Measurements from ENCODE around the gene XPNPEP2.

Gene XPNPEP2

DNA sequence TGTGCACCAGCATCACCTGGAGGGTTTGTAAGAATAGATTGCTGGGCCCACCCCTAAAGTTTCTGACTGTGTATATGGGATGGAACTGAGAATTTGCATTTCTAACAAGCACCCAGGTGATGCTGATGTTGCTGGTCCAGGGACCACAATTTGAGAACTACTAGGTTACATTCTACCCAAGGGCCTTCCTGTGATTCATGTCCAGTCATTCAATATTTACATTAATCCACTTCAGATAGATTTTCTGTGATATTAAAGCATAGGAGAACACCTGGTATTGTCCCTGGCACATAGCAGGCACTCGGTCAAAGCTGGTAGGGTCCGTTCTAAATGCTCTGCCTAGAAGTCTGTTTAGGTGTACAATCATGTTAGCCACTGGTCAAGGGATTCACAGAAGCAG lies 19.5 kb upstream of the XPNPEP2 start:
- Histone ChIP-seq H3K4me3 (ENCODE audit: low read length in 2 of 2) (no peak overlapping the region), H3K9me3 (ENCODE audit: control insufficient read depth in 2 of 2, low read length in 2 of 2) (no peaks in the 10 kb centered on the region), H3K36me3 (ENCODE audit: control insufficient read depth in 2 of 2, insufficient read depth in 2 of 2, low read length in 2 of 2) (no peaks in the 10 kb centered on the region), H3K27ac (ENCODE audit: low read depth in 2 of 2, low read length in 2 of 2) (no peak overlapping the region), H3K9ac (ENCODE audit: low read depth in 1 of 2, low read length in 2 of 2) (no peak overlapping the region), H3K27me3 (ENCODE audit: control insufficient read depth in 2 of 2, insufficient read depth in 2 of 2, low read length in 2 of 2) (peaks cover 0 to 9% of the 10 kb centered on the region in 2 donors), H3K4me1 (ENCODE audit: control insufficient read depth in 2 of 2, insufficient read depth in 2 of 2, low read length in 2 of 2) (no peaks in the 10 kb centered on the region)

DNA sequence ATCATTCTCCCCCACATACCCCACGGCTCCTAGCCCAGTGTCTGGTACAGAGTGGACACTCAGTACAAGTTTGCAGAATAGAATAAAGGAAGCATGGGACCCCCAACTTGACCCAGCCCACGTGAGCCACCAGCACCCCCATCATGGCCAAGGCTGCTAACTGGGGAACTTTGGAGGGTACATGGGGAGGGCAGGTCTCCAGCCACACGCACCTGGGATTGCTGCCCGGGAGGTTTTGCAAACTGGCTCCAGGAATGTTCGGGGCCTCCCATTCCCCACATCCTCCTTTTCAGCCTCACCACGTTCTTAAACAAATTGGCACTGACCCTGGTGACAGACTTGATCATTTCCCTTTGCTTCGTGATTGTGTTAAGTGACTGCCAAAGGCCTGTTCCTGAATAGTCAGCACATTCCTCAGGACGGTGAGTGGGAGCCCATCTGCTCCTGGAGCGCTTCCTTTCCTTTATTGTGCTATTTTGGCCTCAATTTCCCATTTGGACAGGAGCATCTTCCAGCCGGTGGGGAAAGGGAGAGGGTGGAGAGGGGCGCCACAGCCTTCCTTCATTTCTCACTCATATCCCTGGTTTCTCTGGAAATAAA lies 18.7 kb upstream of the XPNPEP2 start:
- Histone ChIP-seq H3K27ac (ENCODE audit: low read depth in 2 of 2, low read length in 2 of 2) (no peak overlapping the region), H3K27me3 (ENCODE audit: control insufficient read depth in 2 of 2, insufficient read depth in 2 of 2, low read length in 2 of 2) (peaks cover 5 to 9% of the 10 kb centered on the region in 2 donors), H3K9ac (ENCODE audit: low read depth in 1 of 2, low read length in 2 of 2) (no peak overlapping the region), H3K9me3 (ENCODE audit: control insufficient read depth in 2 of 2, low read length in 2 of 2) (no peaks in the 10 kb centered on the region), H3K4me1 (ENCODE audit: control insufficient read depth in 2 of 2, insufficient read depth in 2 of 2, low read length in 2 of 2) (no peaks in the 10 kb centered on the region), H3K4me3 (ENCODE audit: low read length in 2 of 2) (no peak overlapping the region), H3K36me3 (ENCODE audit: control insufficient read depth in 2 of 2, insufficient read depth in 2 of 2, low read length in 2 of 2) (no peaks in the 10 kb centered on the region)

- no peak overlapping the region for H3K27ac ChIP-seq (ENCODE audit: low read depth in 2 of 2, low read length in 2 of 2)
- H3K4me3 ChIP-seq (ENCODE audit: low read length in 2 of 2): no peak overlapping the region
- no peaks in the 10 kb centered on the region for H3K9me3 ChIP-seq (ENCODE audit: control insufficient read depth in 2 of 2, low read length in 2 of 2)
- H3K9ac ChIP-seq (ENCODE audit: low read depth in 1 of 2, low read length in 2 of 2): no peak overlapping the region
- no peaks in the 10 kb centered on the region for H3K36me3 ChIP-seq (ENCODE audit: control insufficient read depth in 2 of 2, insufficient read depth in 2 of 2, low read length in 2 of 2)
- H3K27me3 ChIP-seq (ENCODE audit: control insufficient read depth in 2 of 2, insufficient read depth in 2 of 2, low read length in 2 of 2): peaks cover 5 to 9% of the 10 kb centered on the region in 2 donors
- H3K4me1 ChIP-seq (ENCODE audit: control insufficient read depth in 2 of 2, insufficient read depth in 2 of 2, low read length in 2 of 2): no peaks in the 10 kb centered on the region
Measured at GRCh38 chrX:129720741-129721140, 18.0 kb upstream of the XPNPEP2 start.

DNA sequence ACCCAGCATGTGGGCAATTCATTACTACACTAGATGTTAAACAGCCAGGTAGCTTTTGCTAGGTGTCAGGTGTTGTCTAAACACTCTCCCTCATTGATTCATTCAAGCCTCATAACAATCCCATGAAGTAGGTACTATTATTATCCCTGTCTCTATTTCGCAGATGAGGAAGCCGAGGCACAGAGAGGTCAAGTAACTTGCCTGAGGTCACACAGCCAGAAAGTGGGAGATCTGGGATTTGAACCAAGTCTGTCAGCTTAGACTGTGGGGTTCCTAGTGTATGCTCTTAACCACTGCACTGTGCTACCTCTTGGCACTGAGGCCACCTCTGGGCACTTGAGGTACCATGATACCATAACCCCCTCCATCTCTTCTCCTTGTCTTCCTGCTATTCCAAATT lies 17.4 kb upstream of the XPNPEP2 start:
- H3K36me3 ChIP-seq (ENCODE audit: control insufficient read depth in 2 of 2, insufficient read depth in 2 of 2, low read length in 2 of 2): no peaks in the 10 kb centered on the region
- no peak overlapping the region for H3K9ac ChIP-seq (ENCODE audit: low read depth in 1 of 2, low read length in 2 of 2)
- no peaks in the 10 kb centered on the region for H3K9me3 ChIP-seq (ENCODE audit: control insufficient read depth in 2 of 2, low read length in 2 of 2)
- H3K27ac ChIP-seq (ENCODE audit: low read depth in 2 of 2, low read length in 2 of 2): no peak overlapping the region
- H3K4me3 ChIP-seq (ENCODE audit: low read length in 2 of 2): no peak overlapping the region
- peaks cover 5 to 6% of the 10 kb centered on the region in 2 donors for H3K27me3 ChIP-seq (ENCODE audit: control insufficient read depth in 2 of 2, insufficient read depth in 2 of 2, low read length in 2 of 2)
- no peaks in the 10 kb centered on the region for H3K4me1 ChIP-seq (ENCODE audit: control insufficient read depth in 2 of 2, insufficient read depth in 2 of 2, low read length in 2 of 2)

- H3K27me3 ChIP-seq (ENCODE audit: control insufficient read depth in 2 of 2, insufficient read depth in 2 of 2, low read length in 2 of 2): peaks cover 5 to 6% of the 10 kb centered on the region in 2 donors
- H3K27ac ChIP-seq (ENCODE audit: low read depth in 2 of 2, low read length in 2 of 2): no peak overlapping the region
- H3K9me3 ChIP-seq (ENCODE audit: control insufficient read depth in 2 of 2, low read length in 2 of 2): no peaks in the 10 kb centered on the region
- H3K4me1 ChIP-seq (ENCODE audit: control insufficient read depth in 2 of 2, insufficient read depth in 2 of 2, low read length in 2 of 2): peaks cover 0 to 2% of the 10 kb centered on the region in 2 donors
- no peaks in the 10 kb centered on the region for H3K36me3 ChIP-seq (ENCODE audit: control insufficient read depth in 2 of 2, insufficient read depth in 2 of 2, low read length in 2 of 2)
- no peak overlapping the region for H3K4me3 ChIP-seq (ENCODE audit: low read length in 2 of 2)
- H3K9ac ChIP-seq (ENCODE audit: low read depth in 1 of 2, low read length in 2 of 2): no peak overlapping the region
Measured at GRCh38 chrX:129721870-129722269, 16.9 kb upstream of the XPNPEP2 start.

- Histone ChIP-seq H3K27me3 (ENCODE audit: control insufficient read depth in 2 of 2, insufficient read depth in 2 of 2, low read length in 2 of 2) (peaks cover 5 to 6% of the 10 kb centered on the region in 2 donors), H3K9ac (ENCODE audit: low read depth in 1 of 2, low read length in 2 of 2) (no peak overlapping the region), H3K36me3 (ENCODE audit: control insufficient read depth in 2 of 2, insufficient read depth in 2 of 2, low read length in 2 of 2) (no peaks in the 10 kb centered on the region), H3K4me1 (ENCODE audit: control insufficient read depth in 2 of 2, insufficient read depth in 2 of 2, low read length in 2 of 2) (peaks cover 0 to 2% of the 10 kb centered on the region in 2 donors), H3K27ac (ENCODE audit: low read depth in 2 of 2, low read length in 2 of 2) (no peak overlapping the region), H3K9me3 (ENCODE audit: control insufficient read depth in 2 of 2, low read length in 2 of 2) (no peaks in the 10 kb centered on the region), H3K4me3 (ENCODE audit: low read length in 2 of 2) (no peak overlapping the region)
Measured at GRCh38 chrX:129723511-129723910, 15.3 kb upstream of the XPNPEP2 start.

DNA sequence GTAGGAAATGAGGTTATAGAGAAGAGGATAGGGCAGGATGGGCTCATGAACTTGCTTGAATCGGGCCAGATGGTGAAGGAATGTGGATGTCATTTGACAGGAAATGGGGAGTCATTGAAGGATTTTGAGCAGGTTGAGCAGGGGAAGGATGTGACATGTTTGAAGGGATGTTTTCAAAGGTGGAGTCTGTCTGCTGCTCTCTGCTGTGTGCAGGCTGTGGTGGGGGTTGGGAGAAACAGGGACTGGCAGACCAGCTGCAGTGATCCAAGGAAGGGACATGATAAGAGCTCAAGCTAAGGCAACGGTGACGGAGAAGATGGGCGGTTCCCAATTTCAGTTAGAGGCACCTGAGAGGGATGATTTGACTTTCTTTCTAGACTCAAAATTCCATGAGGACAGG lies 14.0 kb upstream of the XPNPEP2 start:
- Histone ChIP-seq H3K27ac (ENCODE audit: low read depth in 2 of 2, low read length in 2 of 2) (no peak overlapping the region), H3K9ac (ENCODE audit: low read depth in 1 of 2, low read length in 2 of 2) (no peak overlapping the region), H3K4me1 (ENCODE audit: control insufficient read depth in 2 of 2, insufficient read depth in 2 of 2, low read length in 2 of 2) (peaks cover 0 to 2% of the 10 kb centered on the region in 2 donors), H3K27me3 (ENCODE audit: control insufficient read depth in 2 of 2, insufficient read depth in 2 of 2, low read length in 2 of 2) (peaks cover 5 to 8% of the 10 kb centered on the region in 2 donors), H3K4me3 (ENCODE audit: low read length in 2 of 2) (no peak overlapping the region), H3K36me3 (ENCODE audit: control insufficient read depth in 2 of 2, insufficient read depth in 2 of 2, low read length in 2 of 2) (no peaks in the 10 kb centered on the region), H3K9me3 (ENCODE audit: control insufficient read depth in 2 of 2, low read length in 2 of 2) (no peaks in the 10 kb centered on the region)

GRCh38 chrX:129726307-129727111 lies 12.3 kb upstream of the XPNPEP2 start:
- H3K4me3 ChIP-seq (ENCODE audit: low read length in 2 of 2): no peak overlapping the region
- H3K9ac ChIP-seq (ENCODE audit: low read depth in 1 of 2, low read length in 2 of 2): no peak overlapping the region
- no peaks in the 10 kb centered on the region for H3K36me3 ChIP-seq (ENCODE audit: control insufficient read depth in 2 of 2, insufficient read depth in 2 of 2, low read length in 2 of 2)
- H3K27ac ChIP-seq (ENCODE audit: low read depth in 2 of 2, low read length in 2 of 2): no peak overlapping the region
- no peaks in the 10 kb centered on the region for H3K9me3 ChIP-seq (ENCODE audit: control insufficient read depth in 2 of 2, low read length in 2 of 2)
- peaks cover 0 to 2% of the 10 kb centered on the region in 2 donors for H3K4me1 ChIP-seq (ENCODE audit: control insufficient read depth in 2 of 2, insufficient read depth in 2 of 2, low read length in 2 of 2)
- H3K27me3 ChIP-seq (ENCODE audit: control insufficient read depth in 2 of 2, insufficient read depth in 2 of 2, low read length in 2 of 2): peaks cover 5 to 7% of the 10 kb centered on the region in 2 donors

- Histone ChIP-seq H3K36me3 (ENCODE audit: control insufficient read depth in 2 of 2, insufficient read depth in 2 of 2, low read length in 2 of 2) (no peaks in the 10 kb centered on the region), H3K9ac (ENCODE audit: low read depth in 1 of 2, low read length in 2 of 2) (no peak overlapping the region), H3K4me1 (ENCODE audit: control insufficient read depth in 2 of 2, insufficient read depth in 2 of 2, low read length in 2 of 2) (peaks cover 0 to 2% of the 10 kb centered on the region in 2 donors), H3K4me3 (ENCODE audit: low read length in 2 of 2) (no peak overlapping the region), H3K9me3 (ENCODE audit: control insufficient read depth in 2 of 2, low read length in 2 of 2) (no peaks in the 10 kb centered on the region), H3K27ac (ENCODE audit: low read depth in 2 of 2, low read length in 2 of 2) (no peak overlapping the region), H3K27me3 (ENCODE audit: control insufficient read depth in 2 of 2, insufficient read depth in 2 of 2, low read length in 2 of 2) (peaks cover 2 to 5% of the 10 kb centered on the region in 2 donors)
Measured at GRCh38 chrX:129728061-129728460, 10.7 kb upstream of the XPNPEP2 start.

DNA sequence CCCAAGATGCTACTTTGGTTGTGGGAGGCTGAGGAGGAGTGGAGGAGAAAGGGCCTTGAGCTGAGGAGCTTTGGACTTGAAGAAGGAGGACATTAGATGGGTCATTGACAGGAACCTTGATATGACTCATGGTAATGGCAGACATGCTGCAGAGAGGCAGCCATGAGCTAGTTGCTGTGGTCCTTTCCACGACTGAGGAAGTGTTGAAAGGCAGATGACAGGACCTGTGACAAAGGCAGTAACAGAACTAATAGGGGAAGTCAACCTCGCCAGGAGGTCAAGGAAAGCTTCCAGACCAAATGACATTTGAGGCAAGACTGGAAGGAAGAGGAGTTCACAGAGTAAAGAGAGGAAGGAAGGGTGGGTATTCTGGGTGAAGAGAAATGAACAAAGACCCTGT lies 7.6 kb upstream of the XPNPEP2 start:
- peaks cover 0 to 2% of the 10 kb centered on the region in 2 donors for H3K4me1 ChIP-seq (ENCODE audit: control insufficient read depth in 2 of 2, insufficient read depth in 2 of 2, low read length in 2 of 2)
- H3K9ac ChIP-seq (ENCODE audit: low read depth in 1 of 2, low read length in 2 of 2): no peak overlapping the region

More for the DNA sequence above, 7.6 kb upstream of the XPNPEP2 start:
- Histone ChIP-seq H3K36me3 (ENCODE audit: control insufficient read depth in 2 of 2, insufficient read depth in 2 of 2, low read length in 2 of 2) (no peaks in the 10 kb centered on the region), H3K4me3 (ENCODE audit: low read length in 2 of 2) (no peak overlapping the region), H3K27me3 (ENCODE audit: control insufficient read depth in 2 of 2, insufficient read depth in 2 of 2, low read length in 2 of 2) (peaks cover 0 to 2% of the 10 kb centered on the region in 2 donors), H3K9me3 (ENCODE audit: control insufficient read depth in 2 of 2, low read length in 2 of 2) (no peaks in the 10 kb centered on the region), H3K27ac (ENCODE audit: low read depth in 2 of 2, low read length in 2 of 2) (no peak overlapping the region)

Data from mucosa of rectum (tissue), 2 donors.